T47D (cell line): ENCODE data around the gene HLA-DQA1.

Experiments used
- DNase-seq, 2 experiments: peaks; one replicate each; pipeline versions ENCODE4 v3.0.0 to v3.0.0-alpha.2; 2011 to 2012; ENCODE audit warnings: low read depth in 1 of 2, low spot score in 1 of 2
- JUND ChIP-seq: IDR thresholded peaks from 2 replicates; pipeline ENCODE4 v1.6.1; 2012; ENCODE audit warnings: low read depth
- in situ Hi-C: cut with HindIII; loops from 2 replicates; pipeline ENCODE4 v1.10.0; 2016; ENCODE audit warnings: low sequenced_read_pairs, low pct_unique_long_range_greater_than_20kb

HLA-DQA1 gene

GRCh38 chr6:32679492-32679891 lies 42.3 kb downstream of the HLA-DQA1 start:
- TF ChIP-seq JUND = no peak
- DNase-seq = no peak
- in situ Hi-C loops = no loop called here

GRCh38 chr6:32680055-32680454 lies 42.8 kb downstream of the HLA-DQA1 start:
- TF ChIP-seq JUND = no peak
- no peak for DNase-seq
- in situ Hi-C loops = no loop called here

- TF ChIP-seq JUND = no peak
- in situ Hi-C loops = no loop called here
Observed at GRCh38 chr6:32684246-32684645, 47.0 kb downstream of the HLA-DQA1 start.

GRCh38 chr6:32685603-32686002 lies 48.4 kb downstream of the HLA-DQA1 start:
- no peak for DNase-seq
- no peak for TF ChIP-seq JUND
- in situ Hi-C loops = no loop called here

More at GRCh38 chr6:32684246-32684645, 47.0 kb downstream of the HLA-DQA1 start:
- DNase-seq = no peak

- in situ Hi-C loops = no loop called here
- TF ChIP-seq JUND = no peak
- DNase-seq = peak in 1 of 2 experiments; percentile 24
Observed at GRCh38 chr6:32689531-32690501, 52.6 kb downstream of the HLA-DQA1 start.

- TF ChIP-seq JUND = no peak
- in situ Hi-C loops = no loop called here
- peak in 1 of 2 experiments; percentile 64 for DNase-seq
Observed at GRCh38 chr6:32692019-32692418, 54.8 kb downstream of the HLA-DQA1 start.
